ENCODE measurements around the gene C9.
"Not testable (repeated sequence)": the region's sequence is repeated elsewhere in the genome, so short reads cannot be mapped to it uniquely, and the experiment has no call there.

GRCh38 chr5:39402140-39402539, 37.8 kb upstream of the C9 start:
- TF ChIP-seq, protein P1, sequence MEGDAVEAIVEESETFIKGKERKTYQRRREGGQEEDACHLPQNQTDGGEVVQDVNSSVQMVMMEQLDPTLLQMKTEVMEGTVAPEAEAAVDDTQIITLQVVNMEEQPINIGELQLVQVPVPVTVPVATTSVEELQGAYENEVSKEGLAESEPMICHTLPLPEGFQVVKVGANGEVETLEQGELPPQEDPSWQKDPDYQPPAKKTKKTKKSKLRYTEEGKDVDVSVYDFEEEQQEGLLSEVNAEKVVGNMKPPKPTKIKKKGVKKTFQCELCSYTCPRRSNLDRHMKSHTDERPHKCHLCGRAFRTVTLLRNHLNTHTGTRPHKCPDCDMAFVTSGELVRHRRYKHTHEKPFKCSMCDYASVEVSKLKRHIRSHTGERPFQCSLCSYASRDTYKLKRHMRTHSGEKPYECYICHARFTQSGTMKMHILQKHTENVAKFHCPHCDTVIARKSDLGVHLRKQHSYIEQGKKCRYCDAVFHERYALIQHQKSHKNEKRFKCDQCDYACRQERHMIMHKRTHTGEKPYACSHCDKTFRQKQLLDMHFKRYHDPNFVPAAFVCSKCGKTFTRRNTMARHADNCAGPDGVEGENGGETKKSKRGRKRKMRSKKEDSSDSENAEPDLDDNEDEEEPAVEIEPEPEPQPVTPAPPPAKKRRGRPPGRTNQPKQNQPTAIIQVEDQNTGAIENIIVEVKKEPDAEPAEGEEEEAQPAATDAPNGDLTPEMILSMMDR (conservative IDR thresholded peaks at IDR 0.05; ENCODE audit: low read depth, low read length): not testable (repeated sequence)
- not testable (repeated sequence) for TF ChIP-seq POLR2A (IDR thresholded peaks at IDR 0.05; ENCODE audit: low read depth, low read length); SMC3 (IDR thresholded peaks at IDR 0.05; ENCODE audit: low read depth, low read length); MAZ (IDR thresholded peaks at IDR 0.05; ENCODE audit: borderline replicate concordance, low read depth, low read length); BHLHE40 (IDR thresholded peaks at IDR 0.05; ENCODE audit: low read depth, low read length); RFX5 (IDR thresholded peaks at IDR 0.05; ENCODE audit: low read depth, low read length); MAFK (IDR thresholded peaks at IDR 0.05; ENCODE audit: low read depth, low read length); RCOR1 (IDR thresholded peaks at IDR 0.05; ENCODE audit: insufficient replicate concordance, low read length); RAD21 (IDR thresholded peaks at IDR 0.05; ENCODE audit: low read length); FOS (IDR thresholded peaks at IDR 0.05; ENCODE audit: low read depth, low read length); MXI1 (IDR thresholded peaks at IDR 0.05; ENCODE audit: borderline replicate concordance, low read depth, low read length)
- TF ChIP-seq, protein P2, sequence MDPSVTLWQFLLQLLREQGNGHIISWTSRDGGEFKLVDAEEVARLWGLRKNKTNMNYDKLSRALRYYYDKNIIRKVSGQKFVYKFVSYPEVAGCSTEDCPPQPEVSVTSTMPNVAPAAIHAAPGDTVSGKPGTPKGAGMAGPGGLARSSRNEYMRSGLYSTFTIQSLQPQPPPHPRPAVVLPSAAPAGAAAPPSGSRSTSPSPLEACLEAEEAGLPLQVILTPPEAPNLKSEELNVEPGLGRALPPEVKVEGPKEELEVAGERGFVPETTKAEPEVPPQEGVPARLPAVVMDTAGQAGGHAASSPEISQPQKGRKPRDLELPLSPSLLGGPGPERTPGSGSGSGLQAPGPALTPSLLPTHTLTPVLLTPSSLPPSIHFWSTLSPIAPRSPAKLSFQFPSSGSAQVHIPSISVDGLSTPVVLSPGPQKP (IDR thresholded peaks at IDR 0.05; ENCODE audit: borderline replicate concordance, low read depth, low read length): not testable (repeated sequence)
- TF ChIP-seq, protein P3, sequence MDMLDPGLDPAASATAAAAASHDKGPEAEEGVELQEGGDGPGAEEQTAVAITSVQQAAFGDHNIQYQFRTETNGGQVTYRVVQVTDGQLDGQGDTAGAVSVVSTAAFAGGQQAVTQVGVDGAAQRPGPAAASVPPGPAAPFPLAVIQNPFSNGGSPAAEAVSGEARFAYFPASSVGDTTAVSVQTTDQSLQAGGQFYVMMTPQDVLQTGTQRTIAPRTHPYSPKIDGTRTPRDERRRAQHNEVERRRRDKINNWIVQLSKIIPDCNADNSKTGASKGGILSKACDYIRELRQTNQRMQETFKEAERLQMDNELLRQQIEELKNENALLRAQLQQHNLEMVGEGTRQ (IDR thresholded peaks at IDR 0.05; ENCODE audit: low read depth, low read length): not testable (repeated sequence)
- TF ChIP-seq CEBPB (IDR thresholded peaks at IDR 0.05; ENCODE audit: low read depth, low read length): 0 out of 2 replicates have a peak, but pooled peaks have one; percentile 9
